ENCODE results near the gene ID3. TPM values are rescaled to one million over a fixed set of nuclear protein-coding genes. Genes with fewer than 3 reads are reported as not detected.
A peak's percentile ranks its signal among the peaks of the same experiment; 100 is the strongest.

Gene ID3
- total RNA-seq, 1 donor from 2014 or later, result 91.4 TPM

DNA sequence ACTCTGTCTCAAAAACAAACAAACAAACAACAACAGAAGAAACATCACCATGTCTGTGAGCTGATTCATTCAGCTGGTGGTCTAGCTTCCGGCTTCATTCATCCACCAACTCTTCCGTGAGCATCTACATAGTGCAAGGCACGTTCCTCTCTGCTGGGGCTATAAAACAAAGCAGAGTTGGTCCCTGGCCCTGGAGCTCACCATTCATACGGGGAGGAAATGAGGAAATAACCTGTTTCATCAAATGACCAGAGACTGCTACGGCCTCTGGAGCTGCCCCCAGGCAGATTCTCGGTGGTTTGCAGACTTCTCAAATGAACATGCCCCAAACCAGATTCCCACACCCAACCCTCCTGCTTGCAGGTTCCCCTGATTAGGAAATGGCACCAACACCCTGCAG is 41.0 kb upstream of the ID3 start:
- TF ChIP-seq EZH2 (IDR thresholded peaks at IDR 0.05; ENCODE audit: insufficient read depth, low read length), result no peak
- TF ChIP-seq, protein P1, sequence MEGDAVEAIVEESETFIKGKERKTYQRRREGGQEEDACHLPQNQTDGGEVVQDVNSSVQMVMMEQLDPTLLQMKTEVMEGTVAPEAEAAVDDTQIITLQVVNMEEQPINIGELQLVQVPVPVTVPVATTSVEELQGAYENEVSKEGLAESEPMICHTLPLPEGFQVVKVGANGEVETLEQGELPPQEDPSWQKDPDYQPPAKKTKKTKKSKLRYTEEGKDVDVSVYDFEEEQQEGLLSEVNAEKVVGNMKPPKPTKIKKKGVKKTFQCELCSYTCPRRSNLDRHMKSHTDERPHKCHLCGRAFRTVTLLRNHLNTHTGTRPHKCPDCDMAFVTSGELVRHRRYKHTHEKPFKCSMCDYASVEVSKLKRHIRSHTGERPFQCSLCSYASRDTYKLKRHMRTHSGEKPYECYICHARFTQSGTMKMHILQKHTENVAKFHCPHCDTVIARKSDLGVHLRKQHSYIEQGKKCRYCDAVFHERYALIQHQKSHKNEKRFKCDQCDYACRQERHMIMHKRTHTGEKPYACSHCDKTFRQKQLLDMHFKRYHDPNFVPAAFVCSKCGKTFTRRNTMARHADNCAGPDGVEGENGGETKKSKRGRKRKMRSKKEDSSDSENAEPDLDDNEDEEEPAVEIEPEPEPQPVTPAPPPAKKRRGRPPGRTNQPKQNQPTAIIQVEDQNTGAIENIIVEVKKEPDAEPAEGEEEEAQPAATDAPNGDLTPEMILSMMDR (IDR thresholded peaks at IDR 0.05; ENCODE audit: insufficient read depth, low read depth, low read length), result no peak
- no peaks in the 10 kb centered on the region for H3K27me3 ChIP-seq (ENCODE audit: insufficient read depth, low read length)
- Mint-ChIP-seq H3K36me3 (ENCODE audit: low read depth, unreplicated experiment) (no peaks in the 10 kb centered on the region), H3K4me1 (ENCODE audit: low read depth, unreplicated experiment) (peaks cover 16% of the 10 kb centered on the region), H3K27me3 (ENCODE audit: low read depth, unreplicated experiment) (peaks cover 21% of the 10 kb centered on the region), H3K4me3 (ENCODE audit: unreplicated experiment) (no peak overlapping the region), H3K9me3 (ENCODE audit: unreplicated experiment) (no peaks in the 10 kb centered on the region), H3K27ac (ENCODE audit: unreplicated experiment) (peak overlapping the region; percentile 4)
- FAIRE-seq, result no peak
- H4K20me1 ChIP-seq (ENCODE audit: insufficient read depth, low read length), result no peaks in the 10 kb centered on the region
- no peak overlapping the region for H3K4me2 ChIP-seq (ENCODE audit: low read length)
- no peak overlapping the region for H3K27ac ChIP-seq (ENCODE audit: low read depth, low read length)
- H2AFZ ChIP-seq (ENCODE audit: low read depth, low read length), result no peak overlapping the region
- H3K9me3 ChIP-seq (ENCODE audit: insufficient read depth, low read depth, low read length), result no peaks in the 10 kb centered on the region
- no peak for DNase-seq (ENCODE audit: low read depth)
- no peak overlapping the region for H3K9ac ChIP-seq (ENCODE audit: low read length)
- H3K4me3 ChIP-seq (ENCODE audit: insufficient read depth, low read depth, low read length), result no peak overlapping the region
- no peaks in the 10 kb centered on the region for H3K79me2 ChIP-seq (ENCODE audit: insufficient read depth, low read length)
- H3K36me3 ChIP-seq (ENCODE audit: insufficient read depth, low read length), result no peaks in the 10 kb centered on the region
- H3K4me1 ChIP-seq (ENCODE audit: insufficient read depth, low read length), result no peaks in the 10 kb centered on the region

GRCh38 chr1:23599125-23599524 is 39.8 kb upstream of the ID3 start:
- H3K9ac ChIP-seq (ENCODE audit: low read length), result no peak overlapping the region
- H3K9me3 ChIP-seq (ENCODE audit: insufficient read depth, low read depth, low read length), result no peaks in the 10 kb centered on the region
- Mint-ChIP-seq H3K9me3 (ENCODE audit: unreplicated experiment) (no peaks in the 10 kb centered on the region), H3K27ac (ENCODE audit: unreplicated experiment) (no peak overlapping the region), H3K4me3 (ENCODE audit: unreplicated experiment) (no peak overlapping the region), H3K27me3 (ENCODE audit: low read depth, unreplicated experiment) (peaks cover 18% of the 10 kb centered on the region), H3K36me3 (ENCODE audit: low read depth, unreplicated experiment) (no peaks in the 10 kb centered on the region), H3K4me1 (ENCODE audit: low read depth, unreplicated experiment) (peaks cover 16% of the 10 kb centered on the region)
- no peak for FAIRE-seq
- no peaks in the 10 kb centered on the region for H3K4me1 ChIP-seq (ENCODE audit: insufficient read depth, low read length)
- no peak for DNase-seq (ENCODE audit: low read depth)
- H3K79me2 ChIP-seq (ENCODE audit: insufficient read depth, low read length), result no peaks in the 10 kb centered on the region
- no peak overlapping the region for H3K27ac ChIP-seq (ENCODE audit: low read depth, low read length)
- H3K27me3 ChIP-seq (ENCODE audit: insufficient read depth, low read length), result no peaks in the 10 kb centered on the region
- no peak overlapping the region for H3K4me2 ChIP-seq (ENCODE audit: low read length)
- no peak for TF ChIP-seq EZH2 (IDR thresholded peaks at IDR 0.05; ENCODE audit: insufficient read depth, low read length)
- TF ChIP-seq, protein P1 (IDR thresholded peaks at IDR 0.05; ENCODE audit: insufficient read depth, low read depth, low read length), result no peak
- no peak overlapping the region for H2AFZ ChIP-seq (ENCODE audit: low read depth, low read length)
- H4K20me1 ChIP-seq (ENCODE audit: insufficient read depth, low read length), result no peaks in the 10 kb centered on the region
- no peak overlapping the region for H3K4me3 ChIP-seq (ENCODE audit: insufficient read depth, low read depth, low read length)
- H3K36me3 ChIP-seq (ENCODE audit: insufficient read depth, low read length), result no peaks in the 10 kb centered on the region

- H3K9me3 ChIP-seq (ENCODE audit: insufficient read depth, low read depth, low read length), result no peaks in the 10 kb centered on the region
- peak overlapping the region; percentile 22 for H2AFZ ChIP-seq (ENCODE audit: low read depth, low read length)
- no peaks in the 10 kb centered on the region for H3K9me3 Mint-ChIP-seq (ENCODE audit: unreplicated experiment)
- H3K4me3 ChIP-seq (ENCODE audit: insufficient read depth, low read depth, low read length), result no peak overlapping the region
- H3K27ac ChIP-seq (ENCODE audit: low read depth, low read length), result no peak overlapping the region
- H3K4me3 Mint-ChIP-seq (ENCODE audit: unreplicated experiment), result no peak overlapping the region
- H3K79me2 ChIP-seq (ENCODE audit: insufficient read depth, low read length), result no peaks in the 10 kb centered on the region
- no peaks in the 10 kb centered on the region for H3K36me3 Mint-ChIP-seq (ENCODE audit: low read depth, unreplicated experiment)
- H3K9ac ChIP-seq (ENCODE audit: low read length), result no peak overlapping the region
- H3K36me3 ChIP-seq (ENCODE audit: insufficient read depth, low read length), result no peaks in the 10 kb centered on the region
- no peak overlapping the region for H3K27ac Mint-ChIP-seq (ENCODE audit: unreplicated experiment)
- no peak overlapping the region for H3K4me2 ChIP-seq (ENCODE audit: low read length)
- H3K4me1 ChIP-seq (ENCODE audit: insufficient read depth, low read length), result peaks cover 5% of the 10 kb centered on the region
- no peaks in the 10 kb centered on the region for H3K27me3 ChIP-seq (ENCODE audit: insufficient read depth, low read length)
- DNase-seq (ENCODE audit: low read depth), result no peak
- FAIRE-seq, result no peak
- no peaks in the 10 kb centered on the region for H4K20me1 ChIP-seq (ENCODE audit: insufficient read depth, low read length)
- peaks cover 14% of the 10 kb centered on the region for H3K27me3 Mint-ChIP-seq (ENCODE audit: low read depth, unreplicated experiment)
- TF ChIP-seq, protein P1 (IDR thresholded peaks at IDR 0.05; ENCODE audit: insufficient read depth, low read depth, low read length), result no peak
- no peak for TF ChIP-seq EZH2 (IDR thresholded peaks at IDR 0.05; ENCODE audit: insufficient read depth, low read length)
- peaks cover 16% of the 10 kb centered on the region for H3K4me1 Mint-ChIP-seq (ENCODE audit: low read depth, unreplicated experiment)
These were observed 39.1 kb upstream of the ID3 start for GRCh38 chr1:23598424-23598823.

Measured in astrocyte (in vitro differentiated cells and primary cell).